Activated T-cell treated with anti-CD3 and anti-CD28 coated beads, Interleukin-2, amount 50 U/mL, for 4 hours (primary cell): ENCODE results near the gene ASPRV1. TPM values are rescaled to one million over a fixed set of nuclear protein-coding genes. Genes with fewer than 3 reads are reported as not detected.

ENCODE experiments used
- ATAC-seq, 2 donors: fragments of 200-7000 bp; cut with Tn5 transposase; one replicate each; pipeline ENCODE4 v1.10.0; 2021
- DNase-seq: peaks from one replicate; pipeline ENCODE4 v3.0.0-alpha.2; 2020
- H3K27me3 Mint-ChIP-seq: one replicate; pipeline ENCODE4 v1.8.0; 2021; ENCODE audit warnings: low read depth, mixed read lengths
- H3K36me3 Mint-ChIP-seq: one replicate; pipeline ENCODE4 v1.8.0; 2022; ENCODE audit warnings: mixed read lengths; ENCODE audit not compliant: insufficient read depth
- H3K4me1 Mint-ChIP-seq: one replicate; pipeline ENCODE4 v1.8.0; 2021; ENCODE audit warnings: low read depth, mixed read lengths
- H3K4me3 Mint-ChIP-seq: one replicate; pipeline ENCODE4 v1.8.0; 2021; ENCODE audit warnings: mild to moderate bottlenecking, moderate library complexity, mixed read lengths
- H3K9me3 Mint-ChIP-seq: one replicate; pipeline ENCODE4 v1.8.0; 2021; ENCODE audit warnings: mixed read lengths
- total RNA-seq, 3 donors: library from RNA; stranded (reverse); gene quantifications; one replicate each; pipeline ENCODE4 v1.2.1, GENCODE V29; 2021

Gene ASPRV1
- total RNA-seq, 3 donors from 2014 or later: 0.46 to 0.74 (median 0.54) TPM

GRCh38 chr2:69977906-69978482 is 16.6 kb upstream of the ASPRV1 start:
- no peak overlapping the region for H3K4me3 Mint-ChIP-seq
- no peaks in the 10 kb centered on the region for H3K27me3 Mint-ChIP-seq
- peaks cover 8% of the 10 kb centered on the region for H3K4me1 Mint-ChIP-seq
- ATAC-seq: no peak
- no peaks in the 10 kb centered on the region for H3K9me3 Mint-ChIP-seq
- DNase-seq: no peak
- no peaks in the 10 kb centered on the region for H3K36me3 Mint-ChIP-seq

- no peak for ATAC-seq
- Mint-ChIP-seq H3K4me1 (peaks cover 8% of the 10 kb centered on the region), H3K9me3 (no peaks in the 10 kb centered on the region), H3K27me3 (no peaks in the 10 kb centered on the region), H3K4me3 (no peak overlapping the region), H3K36me3 (no peaks in the 10 kb centered on the region)
- DNase-seq: no peak
These were observed 15.8 kb upstream of the ASPRV1 start for GRCh38 chr2:69977186-69977585.

- Mint-ChIP-seq H3K4me1 (peaks cover 8% of the 10 kb centered on the region), H3K36me3 (no peaks in the 10 kb centered on the region), H3K4me3 (no peak overlapping the region), H3K27me3 (no peaks in the 10 kb centered on the region), H3K9me3 (no peaks in the 10 kb centered on the region)
- no peak for DNase-seq
- no peak for ATAC-seq
These were observed 14.5 kb upstream of the ASPRV1 start for GRCh38 chr2:69975853-69976462.

- H3K36me3 Mint-ChIP-seq: no peaks in the 10 kb centered on the region
- H3K27me3 Mint-ChIP-seq: no peaks in the 10 kb centered on the region
- H3K4me1 Mint-ChIP-seq: peaks cover 8% of the 10 kb centered on the region
- DNase-seq (no peak), ATAC-seq (no peak)
- no peaks in the 10 kb centered on the region for H3K9me3 Mint-ChIP-seq
- H3K4me3 Mint-ChIP-seq: no peak overlapping the region
These were observed 13.9 kb upstream of the ASPRV1 start for GRCh38 chr2:69975136-69975852.

GRCh38 chr2:69973335-69973735 is 11.9 kb upstream of the ASPRV1 start:
- no peaks in the 10 kb centered on the region for H3K9me3 Mint-ChIP-seq
- no peak for DNase-seq

GRCh38 chr2:69972822-69973221 is 11.4 kb upstream of the ASPRV1 start:
- no peaks in the 10 kb centered on the region for H3K27me3 Mint-ChIP-seq
- no peak overlapping the region for H3K4me3 Mint-ChIP-seq
- H3K36me3 Mint-ChIP-seq: no peaks in the 10 kb centered on the region
- DNase-seq (no peak), ATAC-seq (no peak)
- H3K4me1 Mint-ChIP-seq: peaks cover 8% of the 10 kb centered on the region
- H3K9me3 Mint-ChIP-seq: no peaks in the 10 kb centered on the region

More at GRCh38 chr2:69973335-69973735, 11.9 kb upstream of the ASPRV1 start:
- no peak overlapping the region for H3K4me3 Mint-ChIP-seq
- no peaks in the 10 kb centered on the region for H3K27me3 Mint-ChIP-seq
- peaks cover 8% of the 10 kb centered on the region for H3K4me1 Mint-ChIP-seq
- no peaks in the 10 kb centered on the region for H3K36me3 Mint-ChIP-seq
- ATAC-seq: no peak

GRCh38 chr2:69969991-69970390 is 8.6 kb upstream of the ASPRV1 start:
- Mint-ChIP-seq H3K9me3 (no peaks in the 10 kb centered on the region), H3K27me3 (no peaks in the 10 kb centered on the region), H3K36me3 (no peaks in the 10 kb centered on the region), H3K4me3 (no peak overlapping the region), H3K4me1 (peaks cover 2% of the 10 kb centered on the region)
- no peak for ATAC-seq
- no peak for DNase-seq

GRCh38 chr2:69969126-69969983 is 7.9 kb upstream of the ASPRV1 start:
- Mint-ChIP-seq H3K9me3 (no peaks in the 10 kb centered on the region), H3K36me3 (no peaks in the 10 kb centered on the region), H3K4me1 (peaks cover 6% of the 10 kb centered on the region), H3K4me3 (no peak overlapping the region), H3K27me3 (no peaks in the 10 kb centered on the region)
- ATAC-seq: no peak
- no peak for DNase-seq

GRCh38 chr2:69968609-69969008 is 7.2 kb upstream of the ASPRV1 start:
- peaks cover 6% of the 10 kb centered on the region for H3K4me1 Mint-ChIP-seq
- H3K36me3 Mint-ChIP-seq: no peaks in the 10 kb centered on the region
- H3K9me3 Mint-ChIP-seq: no peaks in the 10 kb centered on the region
- DNase-seq (no peak), ATAC-seq (no peak)
- no peak overlapping the region for H3K4me3 Mint-ChIP-seq
- no peaks in the 10 kb centered on the region for H3K27me3 Mint-ChIP-seq

GRCh38 chr2:69966496-69966895 is 5.1 kb upstream of the ASPRV1 start:
- H3K36me3 Mint-ChIP-seq: no peaks in the 10 kb centered on the region
- no peaks in the 10 kb centered on the region for H3K27me3 Mint-ChIP-seq
- ATAC-seq (no peak), DNase-seq (no peak)
- no peak overlapping the region for H3K4me3 Mint-ChIP-seq
- peaks cover 6% of the 10 kb centered on the region for H3K4me1 Mint-ChIP-seq
- no peaks in the 10 kb centered on the region for H3K9me3 Mint-ChIP-seq

GRCh38 chr2:69965756-69966445 is 4.5 kb upstream of the ASPRV1 start:
- Mint-ChIP-seq H3K4me1 (peaks cover 6% of the 10 kb centered on the region), H3K4me3 (no peak overlapping the region), H3K9me3 (no peaks in the 10 kb centered on the region), H3K36me3 (no peaks in the 10 kb centered on the region), H3K27me3 (no peaks in the 10 kb centered on the region)
- DNase-seq (no peak), ATAC-seq (no peak)

GRCh38 chr2:69964353-69964841 is 3.0 kb upstream of the ASPRV1 start:
- DNase-seq: no peak
- H3K4me3 Mint-ChIP-seq: no peak overlapping the region
- H3K27me3 Mint-ChIP-seq: peaks cover 3% of the 10 kb centered on the region
- H3K9me3 Mint-ChIP-seq: no peaks in the 10 kb centered on the region
- H3K4me1 Mint-ChIP-seq: peaks cover 6% of the 10 kb centered on the region
- H3K36me3 Mint-ChIP-seq: no peaks in the 10 kb centered on the region
- ATAC-seq: no peak

GRCh38 chr2:69962986-69963730 is 1.7 kb upstream of the ASPRV1 start:
- no peak overlapping the region for H3K4me3 Mint-ChIP-seq
- peaks cover 4% of the 10 kb centered on the region for H3K27me3 Mint-ChIP-seq
- peaks cover 6% of the 10 kb centered on the region for H3K4me1 Mint-ChIP-seq
- ATAC-seq (no peak), DNase-seq (no peak)
- H3K9me3 Mint-ChIP-seq: no peaks in the 10 kb centered on the region
- no peaks in the 10 kb centered on the region for H3K36me3 Mint-ChIP-seq
